ENCODE measurements around the gene KCNG2. TPM values are rescaled to one million over a fixed set of nuclear protein-coding genes. Genes with fewer than 3 reads are reported as not detected.

KCNG2 gene
- total and polyA plus RNA-seq, 2 experiments from 2014 or later, result 0.13 to 0.52 TPM

GRCh38 chr18:79799619-79800370 is 2.1 kb downstream of the KCNG2 start:
- Histone ChIP-seq H3K9me2 (ENCODE audit: insufficient read depth) (no peaks in the 10 kb centered on the region), H3K4me3 (peak overlapping the region; percentile 72; the same call in 1 of the 2 replicates), H2AFZ (no peak overlapping the region), H3K27me3 (ENCODE audit: insufficient read depth) (peaks cover 45% of the 10 kb centered on the region), H3K36me3 (ENCODE audit: insufficient read depth) (no peaks in the 10 kb centered on the region), H3K4me2 (peak overlapping the region; percentile 88), H3K27ac (ENCODE audit: low read depth) (no peak overlapping the region), H3K4me1 (ENCODE audit: insufficient read depth) (peaks cover 10% of the 10 kb centered on the region; the same call in 1 of the 2 replicates), H4K20me1 (replicated peaks; ENCODE audit: insufficient read depth) (0 out of 2 replicates have a peak, but pooled peaks cover 3% of the 10 kb centered on the region), H3K79me2 (replicated peaks; ENCODE audit: insufficient read depth) (no peaks in the 10 kb centered on the region), H3F3A (replicated peaks; ENCODE audit: low read depth) (no peaks in the 10 kb centered on the region)
- H3K27me3 Mint-ChIP-seq (ENCODE audit: insufficient read depth, low read depth, poor library complexity), result peaks cover 36% of the 10 kb centered on the region
- TF ChIP-seq POLR2AphosphoS5 (IDR thresholded peaks at IDR 0.05; ENCODE audit: low read depth) (no peak), CREB1 (CRISPR knock-in tag; IDR thresholded peaks at IDR 0.05; ENCODE audit: low read depth) (no peak), ZNF462 (CRISPR knock-in tag; IDR thresholded peaks at IDR 0.05) (no peak), EZH2 (IDR thresholded peaks at IDR 0.05; ENCODE audit: low read depth, unreplicated experiment) (no peak), ZNF331 (CRISPR knock-in tag; IDR thresholded peaks at IDR 0.05; ENCODE audit: low read depth) (no peak), ETS1 (IDR thresholded peaks at IDR 0.05) (no peak), JUNB (IDR thresholded peaks at IDR 0.05; ENCODE audit: unreplicated experiment) (no peak), EZH2phosphoT487 (IDR thresholded peaks at IDR 0.05; ENCODE audit: unreplicated experiment) (no peak), ZNF114 (CRISPR knock-in tag; IDR thresholded peaks at IDR 0.05) (no peak), NANOG (IDR thresholded peaks at IDR 0.05; ENCODE audit: borderline replicate concordance) (no peak), CTCF (conservative IDR thresholded peaks at IDR 0.05; ENCODE audit: low read depth in 2 of 2) (no peak), REST (IDR thresholded peaks at IDR 0.05; ENCODE audit: unreplicated experiment) (no peak)
- H3K9me3 Mint-ChIP-seq, result no peaks in the 10 kb centered on the region
- no peaks in the 10 kb centered on the region; the same call in 2 of the 3 replicates for H3K36me3 Mint-ChIP-seq (ENCODE audit: low read depth)
- no peak for ATAC-seq
- peak overlapping the region; percentile 69; the same call in 2 of the 3 replicates for H3K4me3 Mint-ChIP-seq
- peaks cover 10% of the 10 kb centered on the region for H3K4me1 Mint-ChIP-seq
- DNase-seq (ENCODE audit: low spot score), result no peak
- H3K27ac Mint-ChIP-seq, result no peak overlapping the region

Measured in GM23338 (cell line).